HG03520 (cell line): ENCODE data around the gene SLC2A6.

Experiments used
- ATAC-seq: cut with Tn5 transposase; IDR thresholded peaks from one replicate; pipeline ENCODE4 v1.9.1; 2021; ENCODE audit warnings: mild to moderate bottlenecking, moderate library complexity; ENCODE audit not compliant: unreplicated experiment

Gene SLC2A6

DNA sequence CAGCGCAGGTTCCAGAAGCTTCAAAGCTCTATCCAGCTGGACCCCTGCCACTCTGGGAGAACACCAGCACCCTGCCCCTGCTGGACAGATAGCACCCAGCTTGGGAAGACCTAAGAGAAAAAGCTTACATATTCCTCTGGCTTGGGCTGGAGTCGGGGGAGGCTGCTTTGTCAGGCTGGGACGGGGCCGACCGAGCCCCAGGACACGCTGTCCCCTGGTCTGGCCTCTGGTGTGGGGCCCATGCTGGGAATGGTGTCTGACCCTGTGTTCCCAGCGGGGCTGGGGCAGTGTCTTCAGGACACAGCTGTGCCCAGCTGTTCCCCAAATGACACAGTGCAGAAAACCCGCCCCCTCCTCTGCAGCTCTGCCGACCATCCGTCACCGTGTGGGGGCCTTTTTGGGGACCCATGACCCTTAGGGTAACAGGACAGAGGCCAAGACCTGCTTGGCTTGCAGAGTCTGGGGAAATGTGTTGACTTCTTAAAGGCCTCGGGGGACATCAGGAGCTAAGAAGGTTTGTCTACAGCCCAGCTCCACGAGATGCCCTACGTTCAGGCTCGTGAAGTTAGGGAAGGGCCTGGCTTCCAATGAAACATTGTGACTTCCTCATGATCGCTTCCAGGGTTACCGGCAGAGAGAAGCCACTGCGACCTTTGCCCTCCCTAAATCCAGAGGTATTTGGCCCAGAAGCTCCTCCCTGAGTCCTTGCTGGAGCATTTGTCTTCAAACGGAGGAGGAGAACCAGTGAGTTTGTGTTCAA, 20.4 kb upstream of the SLC2A6 start:
- no peak for ATAC-seq

DNA sequence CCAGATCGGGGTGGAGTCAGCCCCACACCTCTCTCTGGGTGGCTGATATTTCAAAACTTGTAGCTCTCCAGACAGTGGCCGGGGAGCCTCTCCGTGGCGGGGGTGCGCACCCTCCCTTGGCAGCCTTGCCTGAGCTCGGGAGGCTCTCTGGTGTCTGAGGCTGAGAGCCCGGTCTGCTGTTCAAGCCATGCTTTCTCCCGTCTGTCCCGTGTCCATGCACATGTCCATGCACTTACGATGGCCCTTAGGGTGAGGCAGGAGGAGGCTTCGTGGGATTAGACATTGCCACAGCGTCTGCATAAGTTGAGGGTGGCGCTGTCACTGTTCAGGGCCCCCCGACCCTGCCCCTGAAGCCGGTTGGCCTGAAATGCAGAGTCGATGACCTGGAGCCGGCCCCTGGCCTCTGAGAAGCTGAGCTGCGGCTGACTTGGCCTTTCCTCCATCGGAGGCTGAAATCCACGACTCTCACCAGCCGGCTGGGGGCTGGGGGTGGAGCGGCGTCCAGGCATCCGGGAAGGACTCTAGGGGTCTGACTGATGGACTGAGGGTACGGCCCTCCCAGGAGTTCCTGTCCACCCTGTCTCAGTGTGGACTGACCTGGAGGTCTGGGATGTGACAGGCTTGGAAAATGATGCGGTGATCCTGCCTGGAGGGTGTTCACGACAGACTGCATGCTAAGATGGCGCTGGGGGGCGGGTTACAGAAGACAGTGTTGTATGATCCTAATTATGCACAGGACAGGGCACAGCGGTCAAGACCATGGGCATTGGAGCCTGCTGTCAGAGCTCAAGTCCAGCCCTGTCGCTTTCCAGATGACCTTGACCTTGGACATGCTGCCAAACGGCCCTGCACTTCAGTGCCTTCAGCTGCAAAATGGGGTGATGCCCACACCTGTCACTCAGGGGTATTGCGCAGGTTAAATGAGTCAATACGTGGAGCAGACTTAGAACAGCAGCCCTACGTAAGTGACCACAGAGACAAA, 18.3 kb upstream of the SLC2A6 start:
- ATAC-seq: no peak

DNA sequence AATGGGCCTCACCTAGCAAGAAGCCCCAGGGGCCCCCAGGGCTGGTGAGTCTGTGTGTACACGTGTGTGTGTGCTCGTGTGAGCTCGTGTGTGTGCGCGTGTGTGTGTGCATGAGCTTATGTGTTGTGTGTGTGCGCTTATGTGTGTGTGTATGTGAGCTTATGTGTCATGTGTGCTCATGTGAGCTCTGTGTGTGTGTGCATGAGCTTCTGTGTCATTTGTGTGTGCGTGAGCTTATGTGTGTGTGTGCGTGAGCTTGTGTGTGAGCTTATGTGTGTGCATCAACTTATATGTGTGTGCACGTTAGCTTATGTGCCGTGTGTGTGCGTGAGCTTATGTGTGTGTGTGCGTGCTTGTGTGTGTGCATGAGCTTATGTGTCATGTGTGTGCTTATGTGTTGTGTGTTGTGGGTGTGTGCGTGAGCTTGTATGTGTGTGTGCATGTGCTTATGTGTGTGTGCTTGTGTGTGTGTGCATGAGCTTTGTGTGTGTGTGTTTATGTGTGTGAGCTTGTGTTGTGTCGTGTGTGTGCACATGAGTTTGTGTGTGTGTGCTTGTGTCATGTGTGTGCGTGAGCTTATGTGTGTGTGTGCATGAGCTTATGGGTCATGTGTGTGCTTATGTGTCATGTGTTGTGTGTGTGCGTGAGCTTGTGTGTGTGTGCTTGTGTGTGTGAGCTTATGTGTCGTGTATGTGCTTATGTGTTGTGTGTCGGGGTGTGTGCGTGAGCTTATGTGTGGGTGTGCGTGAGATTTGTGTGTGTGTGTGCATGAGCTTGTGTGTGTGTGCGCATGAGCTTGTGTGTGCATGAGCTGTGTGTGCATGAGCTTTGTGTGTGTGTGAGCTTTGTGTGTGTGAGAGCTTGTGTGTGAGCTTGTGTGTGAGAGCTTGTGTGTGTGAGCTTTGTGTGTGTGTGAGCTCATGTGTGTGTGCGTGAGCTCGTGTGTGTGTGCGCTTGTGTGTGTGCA, 16.7 kb upstream of the SLC2A6 start:
- no peak for ATAC-seq

DNA sequence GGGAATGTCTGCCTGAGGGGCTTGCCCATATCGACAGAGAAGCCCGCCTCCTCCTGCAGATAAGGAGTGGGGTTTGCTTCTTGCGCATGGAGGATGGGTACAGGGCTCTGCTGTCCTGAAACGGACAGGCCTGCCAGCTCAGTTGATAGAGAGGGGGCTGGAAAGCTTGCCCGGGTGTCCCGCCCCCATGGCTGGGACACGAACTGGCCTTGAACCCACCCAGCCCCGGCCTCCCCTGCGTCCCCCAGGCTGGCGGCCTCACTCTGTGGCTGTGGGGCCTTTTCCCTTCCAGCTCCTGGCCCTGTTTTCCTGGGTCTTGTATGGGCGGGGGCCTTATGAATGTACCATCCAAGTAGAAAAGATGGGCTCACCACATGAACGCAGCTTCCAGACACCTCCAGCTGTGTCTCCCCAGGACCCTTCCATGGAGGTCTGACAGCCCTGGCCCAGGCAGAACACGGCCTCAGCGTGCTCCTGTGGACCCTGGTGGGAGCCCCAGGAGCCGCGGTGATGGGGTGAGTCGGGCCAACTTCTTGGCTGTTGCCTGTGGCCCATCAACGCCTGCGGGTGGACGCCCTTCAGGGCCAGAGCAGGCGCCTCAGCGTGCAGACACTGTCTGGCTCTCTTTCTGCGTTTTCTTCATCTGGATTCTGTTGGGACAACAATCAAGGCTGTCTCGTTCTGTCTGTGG, 15.9 kb upstream of the SLC2A6 start:
- no peak for ATAC-seq

DNA sequence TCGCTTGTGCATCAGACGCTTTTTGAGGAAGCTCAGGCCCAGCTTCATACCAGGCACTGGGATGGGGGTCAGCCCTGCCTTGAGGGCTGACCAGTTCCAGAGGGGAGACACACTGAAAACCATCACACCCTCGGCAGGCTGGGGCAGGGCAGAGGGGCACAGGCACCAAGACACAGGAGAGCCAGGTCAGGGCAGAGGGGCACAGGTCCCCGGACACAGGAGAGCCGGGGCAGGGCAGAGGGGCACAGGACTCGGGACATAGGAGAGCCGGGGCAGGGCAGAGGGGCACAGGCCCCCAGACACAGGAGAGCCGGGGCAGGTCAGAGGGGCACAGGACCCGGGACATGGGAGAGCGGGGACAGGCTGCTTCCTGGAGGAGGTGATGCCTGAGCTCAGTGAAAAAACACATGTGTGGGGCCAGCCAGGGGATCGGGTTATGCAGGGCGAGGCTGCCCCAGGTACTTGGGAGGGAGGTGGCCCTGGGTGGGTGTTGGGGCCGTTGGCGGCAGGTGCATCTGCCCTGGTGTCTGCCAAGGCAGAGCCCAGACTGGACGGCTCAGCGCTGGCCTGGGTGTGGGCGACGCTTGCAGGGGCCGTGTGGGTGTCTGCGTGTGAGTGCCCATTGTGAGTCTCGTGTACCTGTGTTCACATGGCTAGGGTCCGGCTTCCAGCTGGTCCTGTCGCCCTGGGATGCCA, 15.1 kb upstream of the SLC2A6 start:
- ATAC-seq: no peak

DNA sequence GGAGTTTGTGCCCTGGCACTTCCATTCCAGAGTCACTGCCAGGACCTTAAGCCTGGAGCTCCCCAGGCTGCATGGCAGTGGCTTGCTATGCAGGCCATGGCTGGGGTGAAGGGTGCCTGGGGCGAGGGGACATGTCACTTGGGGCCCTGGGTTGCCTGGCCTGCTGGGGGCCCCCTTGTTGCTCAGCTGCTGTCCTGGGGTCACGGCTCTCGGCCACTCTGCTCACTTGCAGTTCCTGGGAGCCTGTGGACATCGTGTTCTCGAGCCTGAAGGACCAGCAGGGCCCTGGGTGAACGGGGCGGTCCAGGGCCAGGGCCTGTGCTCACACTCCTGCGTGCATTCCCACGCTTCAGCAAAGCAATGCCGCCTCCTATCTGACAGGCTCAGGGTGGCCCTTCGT, 14.5 kb upstream of the SLC2A6 start:
- no peak for ATAC-seq

DNA sequence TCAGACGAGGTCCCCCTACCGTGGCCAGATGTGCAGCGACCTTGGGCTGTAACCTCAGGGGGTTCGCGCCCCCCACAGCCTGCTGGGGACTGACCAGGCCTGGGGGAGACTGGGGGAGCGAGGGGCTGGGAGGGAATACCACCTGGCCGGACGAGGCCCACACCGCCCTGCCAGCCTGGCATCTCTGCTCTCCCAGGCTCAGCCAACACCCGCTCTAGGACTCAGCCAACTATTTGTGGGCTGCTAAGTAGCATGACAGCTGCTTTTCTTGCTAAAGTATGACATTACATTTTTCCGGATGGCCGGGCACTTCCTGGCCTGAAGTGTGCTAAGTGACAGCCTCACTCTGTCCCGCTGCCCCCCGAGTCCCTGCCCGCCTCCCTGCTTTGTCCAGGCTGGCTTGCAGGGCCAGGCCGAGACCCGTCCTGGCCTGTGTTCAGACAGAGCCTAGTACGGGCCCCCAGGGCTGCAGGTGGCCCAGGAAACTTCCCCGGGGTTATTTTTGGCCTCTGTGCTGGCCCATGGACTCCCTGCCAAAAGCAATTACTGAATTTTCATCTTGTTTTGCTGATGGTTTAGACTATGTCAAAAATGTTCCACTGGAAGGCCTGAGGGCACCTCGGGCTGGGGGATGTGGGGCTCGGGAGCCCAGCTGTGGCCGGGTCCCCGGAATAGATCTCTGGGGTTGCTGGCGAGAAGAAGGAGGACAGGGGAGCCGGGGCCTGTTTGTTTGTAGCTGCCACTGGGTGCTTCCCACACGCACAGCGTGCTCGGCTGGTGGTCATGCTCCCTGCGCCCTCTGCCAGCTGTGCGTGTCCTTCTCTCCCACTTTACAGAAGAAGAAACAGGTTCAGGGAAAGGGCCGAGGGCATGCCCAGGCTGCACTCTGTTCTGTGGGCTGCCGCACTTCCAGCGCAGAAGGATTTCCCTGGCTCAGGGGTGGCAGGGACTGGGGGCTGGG, 13.4 kb upstream of the SLC2A6 start:
- no peak for ATAC-seq

DNA sequence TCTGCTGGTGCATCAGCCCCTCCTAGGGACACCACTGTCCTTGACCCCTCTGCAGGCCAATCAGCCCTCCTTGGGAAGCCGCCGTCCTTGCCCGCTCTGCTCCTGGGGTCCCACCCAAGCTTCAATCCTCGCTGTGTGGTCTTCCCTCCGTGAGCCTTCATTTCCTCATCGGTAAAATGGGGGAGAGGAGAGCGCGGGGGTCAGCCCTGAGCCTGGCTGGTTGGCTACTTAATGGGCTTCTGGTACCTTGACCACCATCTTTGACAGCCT, 12.7 kb upstream of the SLC2A6 start:
- ATAC-seq: no peak

DNA sequence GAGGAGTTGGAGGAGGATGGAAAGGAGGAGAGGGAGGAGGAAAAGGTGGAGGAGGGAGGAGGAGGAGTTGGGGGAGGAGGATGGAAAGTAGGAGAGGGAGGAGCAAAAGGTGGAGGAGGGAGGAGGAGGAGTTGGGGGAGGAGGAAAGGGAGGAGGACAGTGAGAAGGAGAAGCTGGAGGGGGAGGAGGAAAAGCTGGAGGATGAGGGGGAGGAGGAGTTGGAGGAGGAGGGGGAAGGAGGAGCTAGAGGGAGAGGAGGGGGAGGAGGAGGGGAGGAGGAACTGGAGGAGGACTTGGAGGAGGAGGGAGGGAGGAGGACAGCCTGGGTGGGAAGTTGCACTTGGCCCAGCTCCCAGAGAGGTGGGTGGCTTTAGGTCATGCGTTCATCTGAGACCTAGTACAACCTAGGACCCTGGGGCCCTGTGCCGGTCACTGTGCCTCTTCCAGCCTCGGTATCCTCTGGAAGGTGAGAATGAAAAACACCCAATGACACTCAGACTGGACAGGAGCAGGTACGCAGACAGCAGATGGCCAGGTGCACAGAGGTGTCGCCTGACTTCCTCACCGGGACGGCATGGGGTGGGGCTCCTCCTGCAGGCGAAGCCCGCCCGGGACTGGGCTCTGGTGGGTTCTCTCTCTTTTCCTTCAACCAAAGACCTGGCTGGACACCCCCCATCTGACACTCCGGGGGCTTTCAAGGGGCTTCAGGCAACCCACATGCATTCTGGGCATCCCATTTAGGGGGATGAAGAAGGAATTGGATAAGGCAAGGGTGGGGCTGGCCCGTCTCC, 12.2 kb upstream of the SLC2A6 start:
- ATAC-seq: no peak

DNA sequence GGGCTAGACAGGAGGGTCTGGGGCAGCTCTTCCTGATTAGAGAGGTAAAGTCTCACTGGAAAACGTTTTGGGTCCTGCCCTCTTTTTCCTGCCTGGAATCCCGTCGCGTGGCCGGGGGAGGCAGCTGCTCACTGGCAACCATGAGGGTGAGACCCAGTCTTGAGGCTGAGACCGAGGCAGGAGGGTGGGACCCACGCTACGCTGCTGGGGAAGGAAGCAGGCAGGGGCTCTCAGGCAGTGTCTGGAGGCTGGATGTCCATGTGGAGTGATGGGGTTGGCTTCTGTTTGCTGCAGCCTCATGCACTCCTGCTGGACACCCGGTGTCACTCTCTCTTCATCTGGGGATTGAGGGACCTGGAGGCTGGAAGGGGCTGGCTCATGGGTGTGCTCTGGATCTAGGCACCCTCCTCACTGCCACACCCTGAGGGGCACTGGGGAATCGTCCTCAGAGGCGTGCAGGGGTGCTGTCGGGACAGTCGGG, 11.3 kb upstream of the SLC2A6 start:
- ATAC-seq: no peak

DNA sequence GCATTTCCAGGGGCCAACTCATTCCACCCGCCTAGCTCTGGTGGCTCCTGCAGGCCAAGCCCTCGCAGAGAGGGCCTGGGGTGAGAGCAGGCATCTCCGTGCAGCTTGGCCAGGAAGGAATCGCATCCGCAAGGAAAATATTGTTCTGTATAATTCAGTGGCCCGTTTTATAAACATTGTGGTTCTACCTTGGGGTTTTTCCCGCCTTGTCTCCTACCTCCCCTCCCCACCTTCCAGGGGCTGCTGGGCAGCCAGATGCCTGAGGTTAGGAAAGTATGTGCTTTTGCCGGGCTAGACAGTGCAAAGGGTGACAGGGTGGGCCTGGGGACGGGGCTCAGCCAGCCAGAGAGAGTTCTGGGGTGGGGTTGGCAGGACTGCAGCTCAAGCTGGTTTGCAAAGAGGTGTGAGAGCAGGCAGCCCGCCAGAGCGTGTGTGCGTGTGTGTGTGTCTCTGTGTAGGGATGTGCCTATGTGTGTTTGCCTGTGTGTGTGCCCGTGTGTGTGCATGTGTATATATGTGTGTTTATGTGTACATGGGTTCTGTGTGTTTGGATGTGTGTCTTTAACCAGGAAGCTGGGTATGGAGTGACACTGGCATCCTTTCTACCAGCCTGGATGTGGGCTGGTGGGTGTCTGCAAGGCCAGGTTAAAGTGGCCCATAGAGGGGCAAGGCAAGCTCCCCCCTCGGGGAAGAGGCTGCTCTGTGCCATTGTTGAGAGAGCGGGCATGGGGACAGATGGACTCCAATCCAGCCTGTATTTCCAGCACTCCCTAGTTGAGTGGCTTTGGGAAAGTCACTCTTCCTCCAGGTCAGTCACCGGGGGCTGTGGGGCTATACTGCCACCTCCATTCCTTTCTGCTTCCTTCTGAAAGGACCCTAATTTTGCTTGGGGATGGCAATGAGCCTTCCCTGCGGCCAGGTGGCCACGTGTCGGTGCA, 10.6 kb upstream of the SLC2A6 start:
- no peak for ATAC-seq

DNA sequence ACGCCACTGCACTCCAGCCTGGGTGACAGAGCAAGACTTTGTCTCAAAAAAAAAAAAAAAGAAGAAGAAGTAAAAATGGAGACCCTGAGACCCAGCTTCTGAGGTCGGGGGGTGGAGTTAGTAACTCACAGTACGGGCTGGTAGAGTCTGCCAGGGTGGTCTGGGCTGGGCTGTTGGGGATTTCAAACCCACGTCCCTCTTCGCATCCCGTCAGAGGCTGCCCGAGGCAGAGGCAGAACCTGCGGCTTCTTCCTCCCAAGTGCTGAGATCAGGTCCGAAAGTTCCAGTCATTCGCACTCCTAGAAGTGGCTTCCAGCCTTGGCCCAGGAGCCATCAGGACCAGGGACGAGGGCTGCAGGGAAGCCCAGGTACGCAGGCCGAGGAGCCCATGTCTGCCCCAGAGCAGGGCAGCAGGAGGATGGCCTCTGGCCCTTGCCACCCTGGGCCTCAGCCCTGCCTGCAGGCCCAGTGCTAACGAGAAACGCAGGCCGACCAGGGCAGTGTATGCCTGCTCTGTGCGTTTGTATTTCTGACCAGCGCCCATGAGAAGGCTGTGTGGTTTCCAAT, 9.9 kb upstream of the SLC2A6 start:
- ATAC-seq: no peak

DNA sequence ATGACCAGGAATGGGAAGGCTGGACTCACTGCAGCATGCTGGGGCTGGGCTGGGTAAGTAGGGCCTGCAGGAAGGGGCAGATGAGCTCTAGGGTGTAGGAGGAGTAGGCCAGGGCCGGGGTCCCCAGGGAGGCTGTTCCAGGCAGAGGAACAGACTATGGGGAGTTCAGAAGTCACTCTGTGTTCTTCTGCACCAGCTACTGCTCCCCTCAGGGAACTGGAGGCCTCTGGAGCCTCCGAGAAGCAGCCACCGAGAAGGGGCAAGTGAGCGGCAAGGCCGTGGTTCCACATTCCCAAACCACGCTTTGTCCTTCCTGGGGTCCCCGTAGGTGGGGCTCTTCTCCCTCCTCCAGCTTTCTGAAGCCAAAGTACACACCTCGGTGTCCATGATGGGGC, 8.4 kb upstream of the SLC2A6 start:
- no peak for ATAC-seq

DNA sequence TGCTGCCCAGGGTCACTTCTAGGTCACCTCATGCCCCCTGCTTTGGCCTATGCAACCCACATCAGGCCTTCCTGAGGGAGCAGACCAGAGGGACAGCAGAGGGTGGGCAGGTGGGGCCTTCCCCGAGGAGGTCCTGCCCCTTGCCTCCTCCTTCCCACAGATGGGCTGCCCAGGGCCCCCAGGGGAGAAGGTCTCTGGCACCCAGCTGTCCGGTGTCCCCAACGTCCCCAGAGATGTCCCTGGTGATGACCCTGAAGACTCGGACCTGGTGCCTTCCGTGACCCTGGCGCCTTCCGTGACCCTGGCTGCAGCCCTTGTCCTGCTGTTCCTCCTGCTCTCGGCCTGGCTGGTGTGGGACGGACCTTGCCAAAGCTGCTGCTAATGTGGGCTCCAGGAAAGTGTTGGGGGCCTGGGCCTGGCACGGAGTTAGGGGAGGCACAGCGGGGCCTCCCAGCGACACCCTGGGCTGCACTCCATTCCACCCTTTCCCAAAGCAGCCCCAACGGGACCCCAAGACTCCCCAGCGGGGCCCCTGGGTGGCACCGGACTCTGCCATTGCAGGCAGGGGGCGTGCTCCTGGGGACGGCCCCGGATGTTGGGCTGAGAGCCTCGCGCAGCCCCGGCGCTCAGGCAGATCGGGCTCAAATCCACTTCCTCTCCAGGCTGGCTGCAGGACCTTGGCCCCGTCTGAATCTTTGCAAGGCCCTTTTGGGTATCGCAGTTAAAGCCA, 6.8 kb upstream of the SLC2A6 start:
- no peak for ATAC-seq

DNA sequence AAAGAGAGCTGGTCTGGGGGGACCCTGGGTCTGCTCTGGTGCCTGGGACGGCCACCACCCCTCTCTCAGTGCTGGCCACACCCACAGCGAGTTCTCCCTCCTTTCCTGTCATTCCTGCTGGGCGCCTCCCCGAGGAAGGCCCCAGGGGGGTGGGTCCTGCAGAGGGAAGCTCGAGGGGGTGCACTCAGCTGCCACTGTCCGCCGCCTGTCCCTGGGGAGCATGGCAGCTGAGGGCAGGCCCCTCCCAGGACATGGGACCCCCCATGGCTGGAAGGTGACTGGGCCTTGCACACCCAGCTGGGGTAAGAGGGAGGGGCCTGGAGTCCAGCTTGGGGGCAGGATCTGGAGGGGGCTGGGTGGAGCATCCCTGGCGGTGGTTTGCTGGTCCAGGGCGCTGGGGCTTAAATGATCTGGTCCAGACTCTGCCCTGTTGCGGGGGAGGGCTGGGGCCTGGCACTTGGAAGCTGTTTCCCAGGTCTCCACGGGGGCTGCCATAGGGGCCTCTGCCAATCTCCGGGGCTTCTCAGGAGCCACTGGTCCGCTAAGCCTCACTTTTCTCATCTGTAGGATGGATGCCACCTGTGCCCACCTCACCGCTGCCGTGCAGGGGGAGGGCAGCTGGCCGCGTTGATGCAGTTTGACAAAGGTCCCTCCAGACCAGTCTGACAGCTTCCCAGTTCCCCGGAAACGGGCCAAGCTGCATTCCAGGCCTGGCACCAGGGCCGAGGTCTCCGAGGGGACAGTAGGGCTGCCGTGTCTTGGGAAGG, 6.0 kb upstream of the SLC2A6 start:
- ATAC-seq: no peak
